GM20431 (cell line): Measurements from ENCODE around the gene SCN4A.
"Not testable (repeated sequence)": the region's sequence is repeated elsewhere in the genome, so short reads cannot be mapped to it uniquely, and the experiment has no call there.

ENCODE experiments used
- in situ Hi-C: fragments of 300-500 bp; cut with MseI, MboI; formaldehyde crosslinking; loops from one replicate; pipeline ENCODE4 v1.15.0; 2020; ENCODE audit warnings: low sequenced_read_pairs; ENCODE audit not compliant: unreplicated experiment

SCN4A gene

DNA sequence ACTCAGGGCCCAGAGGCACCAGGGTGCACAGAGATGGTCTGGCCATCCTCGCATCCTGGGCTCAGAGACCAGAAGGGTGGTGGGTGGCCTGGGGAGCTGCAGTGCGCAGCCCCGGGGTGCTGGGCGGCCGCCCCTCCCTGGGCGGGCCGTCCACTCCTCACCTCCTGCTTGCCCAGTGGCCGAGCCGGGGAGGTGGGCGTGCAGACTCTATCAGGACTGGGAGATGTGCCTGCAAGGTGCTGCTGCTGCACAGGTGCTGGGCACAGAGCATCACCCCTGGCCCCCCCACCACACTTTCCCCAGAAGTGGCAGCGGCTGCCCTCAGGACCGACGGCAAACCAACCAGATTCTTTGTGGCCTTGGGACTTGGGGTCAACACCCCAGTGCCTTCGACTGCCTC, at the start of gene SCN4A:
Gene SCN4A, minus strand, starts transcription at position 123 of the 400 bp plus-strand sequence. Its CDS starts 77 bp downstream, at position 46.
- in situ Hi-C loops: no loop called here

DNA sequence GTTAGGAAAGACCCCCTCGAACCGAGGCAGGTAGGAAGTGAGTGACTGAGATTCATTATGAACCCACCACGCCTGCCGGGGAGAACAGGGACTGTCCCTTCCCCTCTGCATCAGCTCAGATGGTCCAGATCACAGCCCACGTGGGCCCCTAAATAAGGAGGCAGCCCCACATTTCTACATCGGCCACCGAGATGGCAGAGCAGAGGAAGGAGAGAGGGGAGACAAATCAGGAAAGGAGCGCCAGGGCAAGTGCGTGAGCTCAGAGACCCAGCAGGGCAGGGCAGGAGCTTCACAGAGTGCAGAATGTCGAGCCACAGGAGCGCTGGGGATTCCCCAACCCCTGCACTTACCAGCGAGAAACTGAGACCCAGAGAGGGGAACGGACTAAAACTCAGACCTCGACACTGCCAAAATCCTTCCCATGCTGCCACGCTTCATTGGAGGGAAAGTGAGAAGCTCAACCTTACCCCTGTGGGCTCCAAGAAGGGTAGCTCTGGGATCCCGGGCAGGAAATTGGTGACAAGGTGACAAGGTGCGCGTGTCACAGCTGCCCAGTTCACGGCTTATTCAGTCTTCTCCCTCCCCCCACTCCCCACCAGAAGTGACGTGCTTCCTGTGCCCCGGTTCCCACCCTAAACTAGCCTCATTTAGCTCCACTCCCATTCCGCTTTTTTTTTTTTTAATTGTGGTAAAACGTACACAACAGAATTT, 47.5 kb upstream of the SCN4A start, which contains the start of gene ICAM2:
Gene ICAM2, minus strand, starts transcription at position 578 of the 711 bp plus-strand sequence. CDS start 13,942 bp downstream, outside the sequence.
- in situ Hi-C loops: no loop called here

DNA sequence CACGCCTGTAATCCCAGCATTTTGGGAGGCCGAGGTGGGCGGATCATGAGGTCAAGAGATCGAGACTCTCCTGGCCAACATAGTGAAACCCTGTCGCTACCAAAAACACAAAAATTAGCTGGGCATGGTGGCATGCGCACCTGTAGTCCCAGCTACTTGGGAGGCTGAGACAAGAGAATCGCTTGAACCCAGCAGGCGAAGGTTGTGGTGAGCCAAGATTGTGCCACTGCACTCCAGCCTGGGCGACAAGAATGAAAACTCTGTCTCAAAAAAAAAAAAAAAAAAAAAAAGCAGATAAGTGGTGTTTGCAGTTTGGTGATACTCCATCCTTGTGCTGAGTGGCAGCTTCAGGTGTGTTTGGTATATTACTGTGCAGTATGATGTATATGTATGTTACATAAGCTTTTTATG, 46.8 kb upstream of the SCN4A start:
- in situ Hi-C loops: not testable (repeated sequence)

DNA sequence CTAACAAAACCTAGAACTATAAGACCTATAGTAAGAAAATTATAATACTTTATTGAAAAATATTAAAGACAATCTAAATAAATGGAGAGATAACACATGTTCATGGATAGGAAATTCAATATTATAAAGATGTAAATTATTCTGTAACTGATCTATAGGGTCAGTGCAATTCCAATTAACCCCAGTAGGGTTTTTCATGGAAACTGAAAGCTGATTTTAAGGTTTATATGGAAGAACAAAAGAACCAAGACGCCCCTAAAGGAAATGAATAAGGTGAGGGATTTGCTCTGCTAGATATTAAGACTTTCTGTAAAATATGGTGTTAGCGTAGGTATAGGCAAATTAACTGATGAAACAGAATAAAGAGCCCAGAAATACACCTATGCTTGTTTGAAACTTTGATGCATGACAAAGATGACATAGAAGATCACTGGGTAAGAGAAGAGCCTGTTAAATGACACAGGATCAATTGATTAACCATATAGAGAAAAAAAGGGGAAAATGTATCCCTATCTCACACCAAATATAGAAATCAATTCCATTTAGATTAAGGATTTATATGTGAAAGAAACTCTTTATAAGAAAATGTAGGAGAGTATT, 44.8 kb upstream of the SCN4A start:
- in situ Hi-C loops: no loop called here

DNA sequence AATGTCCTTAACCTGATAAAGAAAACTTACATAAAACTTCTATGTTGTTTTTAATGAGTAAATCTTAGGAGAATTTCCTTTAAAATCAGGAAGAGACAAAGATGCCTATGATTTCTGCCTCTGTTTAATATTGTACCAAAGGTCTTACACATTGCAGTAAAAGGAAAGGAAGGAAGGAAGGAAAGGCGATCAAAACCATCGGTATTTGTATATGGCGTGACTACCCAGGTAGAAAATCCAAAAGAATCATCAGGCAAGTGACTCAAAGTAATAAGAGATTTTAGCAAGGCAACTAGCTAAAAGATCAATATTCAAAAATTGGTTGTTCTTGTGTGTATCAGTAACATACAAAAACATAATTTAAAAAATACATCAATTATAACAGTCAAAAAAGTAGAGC, 44.3 kb upstream of the SCN4A start:
- in situ Hi-C loops: no loop called here

DNA sequence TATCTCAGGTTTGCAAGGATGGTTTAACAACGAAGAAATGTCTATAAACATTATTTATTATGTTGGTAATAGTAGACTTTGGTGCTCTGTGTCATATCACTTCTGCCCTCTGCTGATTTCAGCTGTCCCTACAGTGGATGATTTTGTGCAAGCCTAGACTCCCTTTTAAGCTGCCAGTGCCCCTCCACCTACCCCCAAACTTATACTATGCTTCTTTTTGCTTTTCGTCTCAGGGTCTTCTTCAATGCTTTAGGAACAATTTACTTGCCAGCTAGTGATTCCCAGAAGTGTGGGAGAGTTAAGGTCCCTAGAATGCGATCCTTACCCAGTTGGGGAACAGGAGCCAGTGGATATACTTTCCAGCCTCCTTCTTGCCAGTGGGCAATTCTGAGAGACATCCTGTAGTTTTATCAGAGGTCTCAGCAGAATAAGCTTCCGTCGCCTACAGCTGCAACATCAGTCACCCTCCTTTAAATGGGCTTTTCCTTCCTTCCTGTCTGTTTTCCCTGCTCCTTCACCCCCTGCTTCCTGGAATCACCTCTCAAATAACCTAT, 43.6 kb upstream of the SCN4A start:
- in situ Hi-C loops: no loop called here

DNA sequence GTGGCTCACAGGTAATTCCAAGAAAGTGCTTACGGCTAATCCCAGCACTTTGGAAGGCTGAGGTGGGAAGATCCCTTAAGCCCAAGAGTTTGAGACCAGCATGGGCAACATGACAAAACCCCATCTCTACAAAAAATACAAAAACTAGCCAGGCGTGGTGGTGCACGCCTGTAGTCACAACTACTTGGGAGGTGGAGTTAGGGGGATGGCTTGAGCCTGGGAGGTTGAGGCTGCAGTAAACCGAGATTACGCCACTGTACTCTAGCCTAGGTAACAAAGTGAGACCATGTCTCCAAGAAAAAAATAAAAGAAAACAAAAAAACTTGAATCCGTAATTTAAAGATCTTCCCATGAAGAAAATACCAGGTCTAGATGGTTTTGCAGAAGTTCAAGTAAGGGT, 42.7 kb upstream of the SCN4A start:
- in situ Hi-C loops: no loop called here

DNA sequence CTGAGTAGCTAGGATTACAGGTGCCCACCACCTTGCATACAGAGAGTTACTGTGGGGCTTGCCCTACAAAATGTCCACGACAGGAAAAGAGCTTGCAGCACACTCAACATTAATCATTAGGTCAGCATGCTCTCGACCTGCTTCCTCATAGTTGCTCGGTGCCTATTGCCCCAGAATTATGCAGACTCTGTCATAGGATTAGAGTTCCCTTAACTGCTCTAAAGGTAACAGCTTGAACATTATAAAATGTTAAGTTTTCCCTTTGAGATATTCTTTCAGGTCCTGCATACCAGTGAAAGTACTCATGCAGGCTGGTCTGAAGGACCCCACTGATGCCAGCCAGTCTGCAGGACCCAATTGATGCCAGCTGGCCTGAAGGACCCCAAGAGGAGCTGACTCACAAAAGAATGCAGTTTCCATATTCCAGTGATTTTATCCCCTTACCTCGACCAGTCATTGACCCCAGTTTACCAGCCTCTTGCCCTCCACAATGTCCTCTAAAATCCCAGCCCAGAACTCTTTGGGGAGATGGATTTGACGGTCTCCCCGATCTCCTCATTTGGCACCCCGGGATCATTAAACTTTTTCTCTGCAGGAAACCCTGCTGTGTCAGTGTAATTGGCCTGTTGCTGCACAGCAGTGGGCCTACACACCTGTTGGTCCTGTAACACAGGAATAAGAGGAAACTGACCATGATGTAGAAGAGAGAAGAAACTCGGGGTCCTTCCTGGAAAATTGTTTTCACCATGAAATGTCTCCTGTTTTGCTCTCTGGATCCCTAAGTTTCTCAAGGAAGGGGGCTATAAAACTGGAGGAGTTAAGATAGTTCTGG, 37.1 kb upstream of the SCN4A start:
- in situ Hi-C loops: no loop called here

DNA sequence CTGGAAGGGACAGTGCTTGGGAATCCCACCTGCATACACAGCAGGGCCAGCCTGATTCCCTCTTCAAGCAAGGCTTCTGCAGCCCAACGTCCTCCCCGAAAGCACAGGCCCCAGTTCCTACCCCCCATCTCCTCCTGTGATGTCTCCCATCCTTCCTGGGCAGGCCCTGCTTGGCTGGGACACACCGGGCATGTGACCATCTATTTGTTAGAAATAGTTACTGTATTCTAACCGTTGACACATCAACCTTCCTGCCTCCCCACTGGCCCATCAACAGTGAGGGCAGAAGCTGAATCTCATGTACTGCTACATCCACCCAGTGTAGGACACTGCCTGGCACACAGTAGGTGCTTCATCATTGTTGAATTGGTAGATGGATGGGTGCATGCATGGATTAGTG, 36.1 kb upstream of the SCN4A start:
- in situ Hi-C loops: no loop called here

DNA sequence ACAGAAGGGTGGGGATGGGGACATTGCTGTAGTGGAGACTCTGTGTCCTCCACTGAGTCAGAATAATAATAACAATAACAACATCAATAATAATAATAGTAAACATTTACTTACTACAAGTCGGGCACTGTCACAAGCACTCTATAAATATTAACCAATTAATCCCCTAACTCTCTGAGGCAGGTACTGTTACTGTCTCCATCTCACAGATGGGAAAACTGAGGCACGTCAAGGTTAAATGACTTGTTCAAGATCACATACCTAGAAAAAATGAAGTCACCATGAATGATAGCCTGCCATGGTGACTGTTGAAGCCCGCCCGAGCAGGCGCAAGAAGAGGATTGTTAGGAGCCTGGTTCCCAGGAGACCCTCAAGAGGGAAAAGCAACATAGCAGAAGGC, 35.6 kb upstream of the SCN4A start:
- in situ Hi-C loops: no loop called here

DNA sequence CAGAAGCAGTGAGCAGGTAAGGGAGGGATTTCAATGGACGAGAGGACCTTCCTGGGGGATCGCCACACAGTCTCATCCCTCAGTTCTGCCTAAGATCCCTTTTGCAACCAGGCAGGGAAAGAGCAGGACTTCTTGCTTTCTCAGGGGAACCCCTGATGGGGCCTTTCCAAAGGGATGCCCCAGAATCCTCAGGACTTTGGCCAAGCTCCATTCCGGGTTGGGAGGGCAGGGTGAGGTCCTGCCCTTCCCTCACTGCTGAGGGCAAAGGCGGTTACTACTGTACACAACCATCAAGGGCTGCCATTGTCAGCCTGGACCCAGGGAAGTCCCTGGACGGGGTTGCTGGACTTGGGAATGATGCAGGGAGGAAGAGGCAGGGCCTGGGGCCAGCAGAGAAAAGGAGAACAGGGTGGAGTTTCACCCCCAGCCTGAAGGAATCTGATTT, 35.1 kb upstream of the SCN4A start:
- in situ Hi-C loops: no loop called here

DNA sequence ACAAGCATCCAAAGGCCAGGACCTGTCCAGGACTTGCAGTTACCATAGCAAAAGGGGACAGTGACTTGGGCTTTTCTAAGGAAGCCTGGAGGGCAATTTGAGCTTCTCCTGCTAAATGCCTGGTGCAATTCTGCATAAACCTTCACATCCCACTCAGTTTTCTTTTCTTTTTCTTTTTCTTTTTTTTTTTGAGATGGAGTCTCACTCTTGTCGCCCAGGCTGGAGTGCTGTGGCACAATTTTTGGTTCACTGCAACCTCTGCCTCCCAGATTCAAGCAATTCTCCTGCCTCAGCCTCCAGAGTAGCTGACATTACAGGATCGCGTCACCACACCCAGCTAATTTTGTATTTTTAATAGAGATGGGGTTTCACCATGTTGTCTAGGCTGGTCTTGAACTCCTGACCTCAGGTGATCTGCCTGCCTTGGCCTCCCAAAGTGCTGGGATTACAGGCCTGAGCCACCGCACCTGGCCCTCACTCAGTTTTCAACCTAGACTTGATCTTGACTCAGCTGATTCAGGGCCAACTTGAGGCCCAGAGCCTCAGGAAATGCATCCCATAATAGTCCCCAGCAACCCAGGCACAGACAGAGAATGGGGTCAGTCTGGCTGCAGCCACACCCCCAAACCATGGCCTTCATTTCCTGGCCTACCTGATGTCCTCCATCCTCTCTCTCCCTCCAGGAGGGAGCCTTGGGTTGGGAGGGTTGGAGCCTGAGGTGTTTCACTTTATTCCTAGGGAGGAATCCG, 34.5 kb upstream of the SCN4A start:
- in situ Hi-C loops: not testable (repeated sequence)

DNA sequence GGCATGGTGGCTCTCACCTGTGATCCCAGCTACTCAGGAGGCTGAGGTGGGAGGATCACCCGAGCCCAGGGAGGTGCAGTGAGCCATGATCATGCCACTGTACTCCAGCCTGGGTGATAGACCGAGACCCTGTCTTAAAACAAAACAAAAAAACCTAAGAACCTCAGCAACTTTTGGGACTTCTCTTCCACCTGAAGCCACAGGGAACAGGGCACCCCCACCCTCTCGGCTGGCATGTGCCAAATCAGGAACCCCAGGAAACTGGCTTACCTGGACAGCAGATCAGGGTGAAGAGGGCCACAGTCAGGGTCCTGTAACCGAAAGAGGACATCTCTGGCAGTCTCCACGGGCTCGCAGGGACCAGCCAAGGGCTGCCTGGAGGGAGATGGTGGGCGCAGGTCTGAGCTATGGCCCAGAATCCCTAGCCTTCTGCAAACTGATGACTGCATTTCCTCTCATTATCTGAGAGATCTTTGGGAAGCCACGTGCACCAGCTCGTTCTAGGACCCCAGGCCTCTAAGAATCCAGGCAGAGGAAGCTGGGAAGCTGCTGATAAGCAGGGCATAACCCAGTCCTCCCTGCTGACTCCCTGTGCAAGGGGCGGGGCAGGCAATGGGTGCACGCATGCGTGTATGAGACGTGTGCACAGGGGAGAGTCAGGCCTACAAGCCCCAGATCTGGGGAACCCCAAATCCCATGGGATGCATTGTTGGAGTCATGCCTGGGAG, 33.8 kb upstream of the SCN4A start:
- in situ Hi-C loops: no loop called here

DNA sequence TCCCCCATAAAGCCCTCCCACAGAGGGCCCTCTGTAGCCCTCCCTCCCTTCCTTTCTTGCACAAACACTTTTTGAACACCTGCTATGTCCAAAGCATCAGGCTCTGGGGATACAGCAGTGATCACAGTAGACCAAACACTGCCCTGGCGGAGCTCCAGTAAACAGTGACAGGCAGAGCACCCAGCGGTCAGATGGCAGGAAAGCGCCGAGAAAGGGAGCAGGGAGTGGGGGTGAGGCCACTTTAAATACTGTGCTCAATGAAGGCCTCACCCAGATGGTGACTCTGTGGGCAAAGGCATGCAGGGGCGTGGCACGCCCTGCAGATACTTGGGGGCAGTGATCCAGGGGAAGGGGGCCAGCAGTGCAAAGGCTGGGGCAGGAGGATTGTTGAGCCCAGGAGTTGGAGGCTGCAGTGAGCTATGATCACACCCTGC, 33.0 kb upstream of the SCN4A start:
- in situ Hi-C loops: no loop called here

DNA sequence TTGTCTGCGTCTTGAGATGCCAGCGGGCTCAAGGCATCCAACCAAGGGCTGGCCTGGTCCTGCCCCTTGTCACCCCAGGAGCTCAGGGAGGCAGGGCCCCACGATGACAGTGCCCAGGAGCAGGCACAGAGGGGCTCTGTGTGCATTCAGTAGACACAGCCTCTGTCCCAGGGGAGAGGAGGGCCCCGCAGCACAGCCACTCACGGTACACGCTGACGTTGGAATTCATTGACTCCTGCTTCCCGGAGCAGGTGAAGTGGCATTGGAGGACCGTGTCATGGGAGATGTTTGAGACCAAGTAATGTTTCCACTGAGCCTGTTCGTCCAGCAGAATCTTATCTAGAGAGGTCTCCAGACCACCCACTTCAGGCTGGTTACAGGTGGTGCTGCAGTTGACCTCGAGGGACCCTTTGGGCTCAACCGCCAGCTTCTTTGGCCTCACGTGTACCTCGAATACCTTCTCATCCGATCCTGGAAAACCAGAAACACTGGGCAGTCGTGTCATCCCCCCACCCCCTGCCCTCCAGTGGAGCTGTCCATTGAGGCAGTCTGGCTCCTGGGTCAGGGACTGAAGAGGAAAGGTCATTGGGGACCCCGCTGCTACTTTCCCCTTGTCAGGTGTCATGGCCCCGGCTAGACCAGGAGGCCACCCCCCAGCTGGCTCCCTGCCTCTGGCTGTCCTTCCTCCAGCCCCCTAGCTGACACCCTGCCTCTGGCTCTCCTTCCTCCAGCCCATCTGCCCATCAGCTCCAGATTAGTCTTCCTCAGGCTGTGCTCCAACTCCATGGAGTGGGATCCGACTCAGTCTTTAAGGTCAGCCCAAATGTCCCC, 32.4 kb upstream of the SCN4A start:
- in situ Hi-C loops: no loop called here

DNA sequence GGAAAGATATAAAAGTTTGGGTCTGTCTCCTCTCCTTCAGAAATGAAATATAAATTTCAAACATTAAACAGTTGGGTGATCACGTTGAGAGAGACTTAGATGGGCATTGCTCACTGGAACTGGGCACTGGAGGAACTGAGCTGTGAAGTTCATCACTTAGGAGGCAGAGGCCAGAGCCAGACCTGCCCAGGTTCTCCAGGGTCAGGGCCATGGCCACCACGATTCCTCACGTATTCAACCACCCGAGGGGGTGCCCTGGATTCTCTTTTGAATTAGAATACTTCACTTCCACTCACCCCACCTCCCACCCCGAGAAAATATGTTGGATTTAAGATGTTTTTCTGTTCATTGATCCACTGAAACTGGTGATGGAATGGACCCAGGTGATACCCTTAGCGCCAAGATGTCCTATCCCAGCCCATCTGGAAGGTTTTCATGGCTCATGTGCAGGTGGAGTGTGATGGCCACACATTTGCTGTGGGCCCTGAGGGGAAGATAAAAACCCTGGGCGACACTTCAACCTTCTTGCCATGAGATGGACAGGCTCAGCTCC, 31.6 kb upstream of the SCN4A start:
- in situ Hi-C loops: no loop called here

DNA sequence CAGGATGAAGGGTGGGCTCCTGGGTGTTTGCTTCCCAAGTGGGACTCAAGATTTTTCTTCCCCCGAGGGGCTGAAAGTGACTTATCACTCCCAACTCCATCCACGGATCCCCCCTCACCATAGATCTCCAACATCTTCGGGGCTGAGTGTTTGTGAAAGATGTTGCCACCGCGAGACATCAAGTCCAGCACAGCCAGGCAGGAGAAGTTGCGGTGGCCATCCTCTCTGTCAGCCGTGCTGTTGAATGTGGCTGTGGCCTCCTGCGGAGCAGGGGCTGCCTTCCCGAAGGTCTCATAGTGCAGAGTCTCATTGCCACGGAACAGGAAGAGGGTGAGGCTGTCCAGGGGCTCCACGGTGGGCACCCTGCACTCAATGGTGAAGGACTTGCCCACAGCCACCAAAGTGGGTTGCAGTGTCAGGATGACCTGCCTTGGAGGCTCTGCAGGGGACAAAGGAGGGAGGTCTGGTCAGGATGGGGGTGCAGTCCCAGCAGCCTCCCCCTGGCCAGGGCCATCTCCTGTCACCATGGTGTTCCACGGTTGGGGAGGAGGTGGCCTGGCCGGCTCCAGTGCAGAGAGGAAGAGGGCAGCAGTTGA, 30.9 kb upstream of the SCN4A start:
- in situ Hi-C loops: no loop called here
